ENCODE measurements around the gene MYOM1.

The MYOM1 gene

DNA sequence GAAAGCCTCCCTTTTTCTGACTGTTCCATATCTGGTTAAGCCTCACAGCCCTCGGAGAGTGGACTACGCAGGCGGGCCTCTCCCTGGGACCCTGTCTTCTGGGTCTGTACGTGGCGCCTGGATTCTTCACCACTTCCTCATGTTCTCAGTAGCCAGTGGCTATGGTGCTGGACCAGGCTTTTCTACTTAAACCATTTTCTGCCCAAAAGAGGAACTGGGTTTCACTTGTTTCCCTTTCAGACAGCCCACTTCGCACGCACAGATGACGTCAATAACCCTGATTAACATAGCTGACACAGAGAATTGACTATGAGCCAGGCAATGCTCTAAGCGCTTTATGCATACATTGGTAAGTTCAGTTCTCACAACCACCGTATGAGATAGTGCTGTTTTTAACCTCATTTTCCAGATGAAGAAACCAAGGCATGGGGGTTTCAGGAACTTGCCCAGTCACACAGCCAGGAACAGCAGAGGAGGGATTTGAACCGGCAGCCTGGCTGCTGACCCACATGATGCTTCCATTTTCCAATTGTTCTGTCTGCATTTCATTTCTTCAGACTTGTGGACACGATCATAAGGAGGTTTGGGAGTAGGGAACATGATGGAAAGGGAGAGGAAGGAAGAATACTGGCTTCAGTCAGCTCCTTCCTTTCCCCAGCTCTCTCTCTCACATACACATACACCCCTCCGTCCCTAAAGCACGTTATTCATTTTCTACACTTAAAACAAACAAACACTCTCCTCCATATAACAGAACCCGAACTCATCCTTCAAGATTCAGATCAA is 41.7 kb downstream of the MYOM1 start:
- H3K27ac ChIP-seq (ENCODE audit: low read depth, low read length): no peak overlapping the region
- no peaks in the 10 kb centered on the region for H3K9me3 ChIP-seq (ENCODE audit: low read length)
- H3K27me3 ChIP-seq (ENCODE audit: control insufficient read depth in 1 of 2, insufficient read depth in 2 of 2, low read length in 2 of 2): no peaks in the 10 kb centered on the region
- H3K36me3 ChIP-seq (ENCODE audit: insufficient read depth, low read length): peaks cover 7% of the 10 kb centered on the region
- H3K9ac ChIP-seq (ENCODE audit: low read length): no peak overlapping the region
- peaks cover 8% of the 10 kb centered on the region for H3K4me1 ChIP-seq (ENCODE audit: insufficient read depth, low read length)
- no peak overlapping the region for H3K4me3 ChIP-seq (ENCODE audit: low read depth in 1 of 2, low read length in 2 of 2)

DNA sequence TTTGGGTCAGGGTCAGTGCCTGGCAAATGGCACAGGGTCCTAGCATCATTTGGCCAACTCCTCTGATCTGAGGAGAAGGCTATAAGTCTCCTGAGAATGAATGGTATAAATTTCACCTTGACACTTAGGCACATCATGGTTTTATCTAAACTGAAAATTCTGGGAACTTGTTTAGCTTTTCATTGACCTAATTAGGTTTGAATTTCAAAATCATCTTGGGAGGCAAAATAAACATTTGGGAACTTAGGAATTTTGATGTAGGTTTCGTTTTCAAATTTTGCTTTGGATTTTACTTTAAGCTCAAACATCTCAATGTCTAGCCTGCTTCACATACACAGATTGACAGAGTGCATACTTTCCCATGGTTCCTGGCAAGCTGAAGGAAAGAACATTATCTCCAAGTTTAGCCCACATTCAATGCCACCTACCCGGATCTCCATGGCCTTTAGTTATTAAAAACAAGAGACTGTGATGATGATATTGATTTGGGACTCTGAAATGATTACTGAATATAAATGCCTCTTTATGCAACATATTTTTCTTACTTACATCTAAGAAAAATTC is 44.5 kb downstream of the MYOM1 start:
- peaks cover 12% of the 10 kb centered on the region for H3K4me1 ChIP-seq (ENCODE audit: insufficient read depth, low read length)
- H3K27ac ChIP-seq (ENCODE audit: low read depth, low read length): no peak overlapping the region
- H3K27me3 ChIP-seq (ENCODE audit: control insufficient read depth in 1 of 2, insufficient read depth in 2 of 2, low read length in 2 of 2): no peaks in the 10 kb centered on the region
- H3K36me3 ChIP-seq (ENCODE audit: insufficient read depth, low read length): peaks cover 5% of the 10 kb centered on the region
- no peaks in the 10 kb centered on the region for H3K9me3 ChIP-seq (ENCODE audit: low read length)
- H3K9ac ChIP-seq (ENCODE audit: low read length): no peak overlapping the region
- H3K4me3 ChIP-seq (ENCODE audit: low read depth in 1 of 2, low read length in 2 of 2): no peak overlapping the region

DNA sequence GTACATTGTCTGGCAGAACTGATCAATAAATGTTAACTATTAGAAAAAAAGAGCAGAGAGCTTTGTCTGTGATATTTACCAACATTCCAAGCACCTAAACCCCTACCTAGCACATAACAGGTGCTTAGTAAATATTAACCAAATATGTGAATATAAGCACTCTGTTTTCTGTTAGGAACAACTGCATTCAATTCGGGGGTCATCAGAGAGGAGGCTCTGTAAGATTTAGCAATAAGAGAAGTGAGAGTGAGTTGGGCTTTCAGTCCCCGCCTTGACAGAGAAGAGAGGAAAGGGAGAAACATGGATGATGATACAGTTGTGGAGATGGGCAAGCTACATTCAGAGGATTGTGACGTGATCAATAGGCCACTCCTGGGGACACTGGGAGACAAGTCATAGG is 47.7 kb downstream of the MYOM1 start:
- H3K4me3 ChIP-seq (ENCODE audit: low read depth in 1 of 2, low read length in 2 of 2): no peak overlapping the region
- H3K9me3 ChIP-seq (ENCODE audit: low read length): no peaks in the 10 kb centered on the region
- H3K36me3 ChIP-seq (ENCODE audit: insufficient read depth, low read length): peaks cover 5% of the 10 kb centered on the region
- H3K27ac ChIP-seq (ENCODE audit: low read depth, low read length): no peak overlapping the region
- H3K27me3 ChIP-seq (ENCODE audit: control insufficient read depth in 1 of 2, insufficient read depth in 2 of 2, low read length in 2 of 2): no peaks in the 10 kb centered on the region
- H3K9ac ChIP-seq (ENCODE audit: low read length): no peak overlapping the region
- H3K4me1 ChIP-seq (ENCODE audit: insufficient read depth, low read length): peaks cover 11% of the 10 kb centered on the region

DNA sequence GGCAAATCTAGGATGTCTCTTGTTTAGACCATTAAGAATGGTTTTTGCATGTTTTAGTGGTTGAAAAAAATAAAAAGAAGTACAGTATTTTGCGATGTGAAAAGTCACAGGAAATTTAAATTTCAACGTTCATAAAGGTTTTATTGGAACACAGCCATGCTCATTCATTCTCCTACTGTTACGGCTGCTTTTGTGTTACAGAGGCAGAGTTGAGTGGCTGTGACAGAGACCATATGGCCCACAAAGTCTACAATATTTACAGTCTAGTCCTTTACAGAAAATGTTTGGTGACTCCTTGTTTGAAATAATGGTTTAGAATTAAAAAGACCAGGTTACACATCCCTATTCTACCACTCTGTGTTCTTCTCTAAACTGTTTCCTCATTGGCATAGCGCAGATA is 48.1 kb downstream of the MYOM1 start:
- Histone ChIP-seq H3K36me3 (ENCODE audit: insufficient read depth, low read length) (peaks cover 5% of the 10 kb centered on the region), H3K4me3 (ENCODE audit: low read depth in 1 of 2, low read length in 2 of 2) (no peak overlapping the region), H3K9ac (ENCODE audit: low read length) (no peak overlapping the region), H3K9me3 (ENCODE audit: low read length) (no peaks in the 10 kb centered on the region), H3K4me1 (ENCODE audit: insufficient read depth, low read length) (peaks cover 11% of the 10 kb centered on the region), H3K27me3 (ENCODE audit: control insufficient read depth in 1 of 2, insufficient read depth in 2 of 2, low read length in 2 of 2) (no peaks in the 10 kb centered on the region), H3K27ac (ENCODE audit: low read depth, low read length) (no peak overlapping the region)

DNA sequence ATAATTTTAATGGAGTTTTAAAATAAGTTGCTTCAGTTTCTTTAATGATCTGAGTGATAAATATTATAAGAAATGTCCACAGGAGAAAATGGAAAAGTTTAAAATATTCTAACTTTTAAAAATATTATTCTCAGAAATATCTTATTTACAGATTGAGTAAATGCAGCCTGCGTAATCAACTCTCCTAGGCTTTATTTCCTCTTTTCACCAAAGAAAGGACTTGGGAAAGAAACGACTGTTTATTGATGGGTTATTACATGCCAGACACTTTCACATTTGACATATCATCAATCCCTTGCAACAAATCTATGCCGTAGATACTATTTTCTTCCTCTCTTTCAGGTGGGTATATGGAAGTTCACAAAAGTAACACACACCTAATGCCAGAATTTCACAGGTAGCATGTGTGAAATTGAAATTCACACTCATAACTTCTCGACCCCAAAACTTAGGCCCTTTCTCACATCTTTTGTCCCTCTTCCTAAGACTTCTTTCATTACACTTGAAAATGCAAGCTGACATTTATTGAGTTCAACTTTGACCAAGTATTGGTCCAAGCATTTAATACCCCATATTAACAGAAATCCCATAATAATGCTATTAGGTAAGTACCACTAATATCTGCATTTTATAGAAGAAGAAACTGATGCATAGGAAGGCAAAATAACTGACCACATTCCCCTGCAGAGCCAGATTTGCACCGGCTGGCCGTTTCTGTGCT is 49.2 kb downstream of the MYOM1 start:
- H3K4me3 ChIP-seq (ENCODE audit: low read depth in 1 of 2, low read length in 2 of 2): no peak overlapping the region

DNA sequence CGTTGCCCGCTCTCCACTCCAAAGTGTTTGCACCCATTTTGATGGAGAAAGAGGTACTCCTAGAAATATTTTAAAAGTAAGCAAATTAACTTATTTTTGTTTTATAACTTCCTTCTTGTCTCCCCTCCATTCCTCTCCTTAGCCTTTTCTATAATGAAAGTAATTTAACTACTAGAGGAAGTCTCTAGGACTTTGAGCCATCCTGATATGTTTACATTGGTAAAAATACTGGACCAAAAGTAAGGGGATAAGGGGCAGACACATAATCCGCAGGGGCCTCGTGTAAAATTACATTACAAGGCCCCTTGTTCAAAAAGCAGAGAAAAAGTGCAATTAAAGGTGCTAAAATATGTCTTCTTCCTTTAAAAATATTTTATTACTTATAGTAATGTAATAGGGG is 55.4 kb downstream of the MYOM1 start:
- no peak overlapping the region for H3K4me3 ChIP-seq (ENCODE audit: low read depth in 1 of 2, low read length in 2 of 2)
- no peaks in the 10 kb centered on the region for H3K27me3 ChIP-seq (ENCODE audit: control insufficient read depth in 1 of 2, insufficient read depth in 2 of 2, low read length in 2 of 2)
- H3K4me1 ChIP-seq (ENCODE audit: insufficient read depth, low read length): no peaks in the 10 kb centered on the region
- H3K9ac ChIP-seq (ENCODE audit: low read length): no peak overlapping the region
- H3K36me3 ChIP-seq (ENCODE audit: insufficient read depth, low read length): peaks cover 22% of the 10 kb centered on the region
- no peak overlapping the region for H3K27ac ChIP-seq (ENCODE audit: low read depth, low read length)
- H3K9me3 ChIP-seq (ENCODE audit: low read length): no peaks in the 10 kb centered on the region

More for the DNA sequence above, 49.2 kb downstream of the MYOM1 start:
- Histone ChIP-seq H3K27ac (ENCODE audit: low read depth, low read length) (no peak overlapping the region), H3K36me3 (ENCODE audit: insufficient read depth, low read length) (peaks cover 9% of the 10 kb centered on the region), H3K4me1 (ENCODE audit: insufficient read depth, low read length) (peaks cover 11% of the 10 kb centered on the region), H3K27me3 (ENCODE audit: control insufficient read depth in 1 of 2, insufficient read depth in 2 of 2, low read length in 2 of 2) (no peaks in the 10 kb centered on the region), H3K9ac (ENCODE audit: low read length) (no peak overlapping the region), H3K9me3 (ENCODE audit: low read length) (no peaks in the 10 kb centered on the region)

DNA sequence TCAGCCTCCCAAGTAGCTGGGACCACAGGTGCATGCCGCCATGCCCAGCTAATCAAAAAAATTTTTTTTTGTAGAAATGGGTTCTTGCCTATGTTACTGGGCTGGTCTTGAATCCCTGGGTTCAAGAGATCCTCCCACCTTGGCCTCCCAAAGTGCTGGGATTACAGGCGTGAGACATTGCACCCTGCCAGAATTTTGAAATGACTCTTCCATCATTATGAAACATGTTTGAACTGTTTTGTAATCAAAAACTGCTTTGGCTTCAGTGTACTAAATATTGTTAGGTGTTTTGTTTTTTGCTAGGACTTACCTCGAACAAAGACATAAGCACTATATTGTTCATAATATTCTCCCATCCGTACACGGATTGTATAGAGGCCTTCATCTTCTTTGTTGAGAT is 55.8 kb downstream of the MYOM1 start:
- H3K9me3 ChIP-seq (ENCODE audit: low read length): no peaks in the 10 kb centered on the region
- H3K4me3 ChIP-seq (ENCODE audit: low read depth in 1 of 2, low read length in 2 of 2): no peak overlapping the region
- H3K9ac ChIP-seq (ENCODE audit: low read length): no peak overlapping the region
- H3K4me1 ChIP-seq (ENCODE audit: insufficient read depth, low read length): no peaks in the 10 kb centered on the region
- peaks cover 22% of the 10 kb centered on the region for H3K36me3 ChIP-seq (ENCODE audit: insufficient read depth, low read length)
- no peak overlapping the region for H3K27ac ChIP-seq (ENCODE audit: low read depth, low read length)
- H3K27me3 ChIP-seq (ENCODE audit: control insufficient read depth in 1 of 2, insufficient read depth in 2 of 2, low read length in 2 of 2): no peaks in the 10 kb centered on the region

DNA sequence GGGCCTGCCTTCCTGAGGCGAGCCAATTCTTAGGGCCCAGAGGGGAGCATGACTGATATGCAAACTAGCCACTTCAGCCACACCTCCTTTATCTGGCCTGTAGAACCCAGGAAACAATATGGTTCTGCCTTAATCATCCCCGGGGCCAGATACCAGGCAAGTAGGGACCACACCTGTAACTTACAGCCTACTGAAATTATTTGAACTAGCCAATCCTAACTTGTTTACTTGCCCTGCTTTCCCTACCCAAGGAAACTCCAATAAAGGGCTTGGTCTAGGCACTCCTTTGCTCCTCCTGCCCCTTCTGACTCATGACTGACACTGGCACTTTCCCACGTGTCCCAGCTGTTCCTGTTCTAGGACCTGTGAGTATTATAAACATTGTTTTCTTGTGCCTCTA is 57.6 kb downstream of the MYOM1 start:
- Histone ChIP-seq H3K4me1 (ENCODE audit: insufficient read depth, low read length) (no peaks in the 10 kb centered on the region), H3K4me3 (ENCODE audit: low read depth in 1 of 2, low read length in 2 of 2) (no peak overlapping the region), H3K27me3 (ENCODE audit: control insufficient read depth in 1 of 2, insufficient read depth in 2 of 2, low read length in 2 of 2) (no peaks in the 10 kb centered on the region), H3K9me3 (ENCODE audit: low read length) (no peaks in the 10 kb centered on the region), H3K36me3 (ENCODE audit: insufficient read depth, low read length) (peaks cover 22% of the 10 kb centered on the region), H3K27ac (ENCODE audit: low read depth, low read length) (no peak overlapping the region), H3K9ac (ENCODE audit: low read length) (no peak overlapping the region)

DNA sequence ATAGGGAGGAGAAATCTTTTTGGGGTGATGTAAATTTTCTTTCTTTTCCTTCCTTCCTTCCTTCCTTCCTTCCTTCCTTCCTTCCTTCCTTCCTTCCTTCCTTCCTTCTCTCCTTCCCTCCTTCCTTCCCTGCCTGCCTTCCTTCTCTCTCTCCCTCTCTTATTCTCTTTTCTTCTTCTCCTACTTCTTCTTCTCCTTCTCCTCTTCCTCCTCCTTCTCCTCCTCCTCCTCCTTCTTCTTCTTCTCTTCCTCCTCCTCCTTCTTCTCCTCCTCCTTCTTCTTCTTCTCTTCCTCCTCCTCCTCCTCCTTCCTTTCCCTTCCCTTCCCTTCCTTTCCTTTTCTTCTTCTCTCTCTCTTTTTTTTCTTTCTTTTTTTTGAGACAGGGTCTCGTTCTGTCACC is 59.9 kb downstream of the MYOM1 start:
- H3K4me1 ChIP-seq (ENCODE audit: insufficient read depth, low read length): no peaks in the 10 kb centered on the region
- peaks cover 17% of the 10 kb centered on the region for H3K36me3 ChIP-seq (ENCODE audit: insufficient read depth, low read length)
- H3K4me3 ChIP-seq (ENCODE audit: low read depth in 1 of 2, low read length in 2 of 2): no peak overlapping the region
- no peaks in the 10 kb centered on the region for H3K9me3 ChIP-seq (ENCODE audit: low read length)
- H3K27me3 ChIP-seq (ENCODE audit: control insufficient read depth in 1 of 2, insufficient read depth in 2 of 2, low read length in 2 of 2): no peaks in the 10 kb centered on the region
- no peak overlapping the region for H3K9ac ChIP-seq (ENCODE audit: low read length)
- no peak overlapping the region for H3K27ac ChIP-seq (ENCODE audit: low read depth, low read length)

DNA sequence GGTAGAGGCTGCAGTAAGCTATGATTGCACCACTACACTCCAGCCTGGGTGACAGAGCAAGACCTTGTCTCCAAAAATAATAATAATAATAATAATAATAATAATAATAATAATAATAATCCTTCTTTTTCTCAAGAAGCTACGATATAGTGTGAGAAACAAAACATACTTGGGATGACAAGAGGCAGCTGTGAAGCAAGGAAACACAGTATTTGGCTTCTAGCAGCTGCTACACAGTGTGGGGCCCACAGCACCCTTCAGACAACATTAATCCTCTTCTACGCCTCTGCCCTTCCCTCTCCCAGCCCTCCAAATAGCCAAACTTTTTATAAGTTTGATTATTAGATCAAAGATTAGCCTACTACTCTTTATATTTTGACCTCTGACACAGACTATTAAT is 62.2 kb downstream of the MYOM1 start:
- Histone ChIP-seq H3K4me1 (ENCODE audit: insufficient read depth, low read length) (no peaks in the 10 kb centered on the region), H3K27ac (ENCODE audit: low read depth, low read length) (no peak overlapping the region), H3K27me3 (ENCODE audit: control insufficient read depth in 1 of 2, insufficient read depth in 2 of 2, low read length in 2 of 2) (no peaks in the 10 kb centered on the region), H3K9me3 (ENCODE audit: low read length) (no peaks in the 10 kb centered on the region), H3K36me3 (ENCODE audit: insufficient read depth, low read length) (peaks cover 17% of the 10 kb centered on the region), H3K9ac (ENCODE audit: low read length) (no peak overlapping the region), H3K4me3 (ENCODE audit: low read depth in 1 of 2, low read length in 2 of 2) (no peak overlapping the region)

DNA sequence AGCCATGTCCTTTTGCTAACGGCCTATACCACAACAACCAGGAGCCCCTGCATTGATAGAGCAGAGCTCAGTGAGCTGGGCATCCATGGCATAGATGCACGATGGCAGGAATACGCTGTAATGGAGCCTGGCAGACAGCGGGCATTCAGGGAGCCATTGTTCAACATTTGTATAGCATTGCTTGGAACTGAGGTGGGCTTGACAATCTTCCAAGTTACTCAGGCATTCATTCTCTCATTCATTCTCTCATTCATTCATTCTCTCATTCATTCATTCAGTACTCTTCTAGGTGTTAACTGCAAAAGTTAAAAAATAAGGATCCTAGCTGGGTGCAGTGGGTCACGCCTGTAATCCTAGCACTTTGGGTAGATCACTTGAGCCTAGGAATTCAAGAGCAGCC is 62.7 kb downstream of the MYOM1 start:
- Histone ChIP-seq H3K4me3 (ENCODE audit: low read depth in 1 of 2, low read length in 2 of 2) (no peak overlapping the region), H3K27ac (ENCODE audit: low read depth, low read length) (no peak overlapping the region), H3K9me3 (ENCODE audit: low read length) (no peaks in the 10 kb centered on the region), H3K9ac (ENCODE audit: low read length) (no peak overlapping the region), H3K27me3 (ENCODE audit: control insufficient read depth in 1 of 2, insufficient read depth in 2 of 2, low read length in 2 of 2) (no peaks in the 10 kb centered on the region), H3K4me1 (ENCODE audit: insufficient read depth, low read length) (no peaks in the 10 kb centered on the region), H3K36me3 (ENCODE audit: insufficient read depth, low read length) (peaks cover 12% of the 10 kb centered on the region)

Measured in muscle layer of colon (tissue), 2 donors.